ENCODE results near the gene SOX1. TPM values are rescaled to one million over a fixed set of nuclear protein-coding genes. Genes with fewer than 3 reads are reported as not detected.

SOX1 gene
- total RNA-seq, 2 donors from 2014 or later: not detected

DNA sequence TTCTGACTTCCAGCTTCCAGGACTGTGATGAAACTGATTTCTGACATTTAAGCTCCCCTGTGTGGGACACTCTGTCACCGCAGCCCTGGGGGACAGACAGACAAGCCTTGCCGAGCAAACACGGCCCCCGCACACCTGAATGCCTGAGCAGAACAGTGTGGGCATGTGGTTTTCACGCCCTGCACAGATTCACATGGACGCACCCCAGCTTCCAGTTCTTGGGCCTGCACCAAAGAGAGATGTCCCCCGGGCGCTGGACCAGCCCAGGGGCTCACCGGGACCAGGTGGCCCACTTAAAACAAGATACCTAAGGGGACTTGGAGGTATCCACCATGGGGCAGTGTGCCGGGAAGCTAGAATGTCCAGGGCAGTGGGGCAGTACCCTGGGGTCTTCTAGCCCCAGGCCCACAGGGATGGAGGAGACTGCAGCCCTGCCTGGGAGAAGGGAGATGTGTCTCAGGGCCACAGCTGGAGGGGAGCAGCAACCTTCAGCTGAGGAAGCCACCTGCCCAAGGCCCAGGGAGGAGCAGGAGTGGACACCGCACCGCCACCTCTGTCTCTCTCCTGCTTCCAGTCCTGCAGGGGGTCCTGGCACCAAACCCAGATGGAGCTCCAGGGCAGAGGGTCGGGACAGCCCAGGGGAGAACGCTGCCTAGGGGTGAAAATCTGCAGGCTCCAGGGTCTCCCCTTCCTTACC, 50.5 kb downstream of the SOX1 start:
- Histone ChIP-seq H3K9me3 (no peaks in the 10 kb centered on the region), H3K36me3 (replicated peaks in 1 of 2; ENCODE audit: insufficient read depth in 1 of 2, low read depth in 2 of 2) (no peaks in the 10 kb centered on the region), H3K27ac (no peak overlapping the region), H3K4me3 (no peak overlapping the region), H3K27me3 (no peaks in the 10 kb centered on the region), H3K4me1 (no peaks in the 10 kb centered on the region)
- TF ChIP-seq POLR2A (IDR thresholded peaks at IDR 0.05): no peak
- DNase-seq (no peak), ATAC-seq (no peak)
- intact Hi-C loops (cut with DNase I): no loop called here
- WGBS, 2 donors: 56 to 70% methylated on average over 8 to 14 of the region's 14 CpGs

DNA sequence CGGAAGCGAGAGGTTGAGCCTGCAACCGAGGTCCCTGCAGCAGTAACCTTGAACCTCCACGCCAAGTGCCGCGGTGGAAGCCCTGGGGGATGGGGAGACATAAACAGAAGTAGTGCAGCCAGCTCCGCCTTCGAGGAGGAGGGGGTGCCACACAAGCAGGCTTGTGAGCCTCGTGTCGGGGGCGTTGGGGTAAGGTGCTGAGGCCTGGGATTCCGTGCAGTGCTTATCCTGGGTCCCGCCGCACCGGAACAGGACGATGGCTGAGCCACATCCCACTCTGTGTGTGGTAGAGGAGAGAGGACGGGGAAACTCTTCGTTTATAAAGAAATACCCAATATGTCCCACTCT, 51.0 kb downstream of the SOX1 start:
- no peak for ATAC-seq
- Histone ChIP-seq H3K27ac (no peak overlapping the region), H3K4me3 (no peak overlapping the region), H3K4me1 (no peaks in the 10 kb centered on the region), H3K9me3 (no peaks in the 10 kb centered on the region), H3K36me3 (replicated peaks in 1 of 2; ENCODE audit: insufficient read depth in 1 of 2, low read depth in 2 of 2) (no peaks in the 10 kb centered on the region), H3K27me3 (no peaks in the 10 kb centered on the region)
- no peak for DNase-seq
- no peak for TF ChIP-seq POLR2A (IDR thresholded peaks at IDR 0.05)
- no peak for TF ChIP-seq CTCF (IDR thresholded peaks at IDR 0.05)
- intact Hi-C loops (cut with DNase I): no loop called here
- WGBS, 2 donors: 42 to 43% methylated on average over 12 to 18 of the region's 18 CpGs

GRCh38 chr13:112118451-112119064, 51.6 kb downstream of the SOX1 start:
- no peak for TF ChIP-seq CTCF (IDR thresholded peaks at IDR 0.05)
- TF ChIP-seq POLR2A (IDR thresholded peaks at IDR 0.05): no peak
- DNase-seq: no peak

DNA sequence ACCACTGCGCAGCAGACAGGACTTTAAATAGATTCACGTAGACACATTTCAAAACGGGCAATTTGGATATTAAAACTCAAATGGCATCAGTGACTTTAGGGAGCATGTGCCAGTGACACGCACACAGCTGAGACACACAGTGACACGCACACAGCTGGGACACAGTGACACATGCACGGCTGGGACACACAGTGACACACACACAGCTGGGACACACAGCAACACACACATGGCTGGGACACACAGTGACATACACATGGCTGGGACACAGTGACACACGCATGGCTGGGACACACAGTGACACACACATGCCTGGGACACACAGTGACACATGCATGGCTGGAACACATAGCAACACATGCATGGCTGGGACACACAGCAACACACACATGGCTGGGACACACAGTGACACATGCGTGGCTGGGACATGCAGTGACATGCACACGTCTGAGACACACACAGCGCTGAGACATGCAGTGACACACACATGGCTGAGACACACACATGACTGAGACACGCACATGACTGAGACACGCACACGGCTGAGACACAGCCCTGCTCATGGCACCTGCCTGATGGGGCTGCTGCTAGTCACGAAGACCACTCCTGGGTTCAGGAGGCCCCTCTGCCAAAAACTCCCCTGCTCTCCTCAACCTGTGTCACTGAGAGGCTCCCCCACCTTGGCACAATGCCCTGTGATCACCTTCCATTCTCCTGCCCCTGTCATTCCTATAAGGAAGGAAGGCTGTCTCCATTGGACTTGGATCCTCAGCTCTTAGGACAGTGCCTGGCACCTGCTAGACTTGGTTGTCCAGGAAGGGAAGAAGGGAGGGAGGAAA, 52.5 kb downstream of the SOX1 start:
- ATAC-seq: no peak
- H3K4me3 ChIP-seq: no peak overlapping the region
- no peaks in the 10 kb centered on the region for H3K4me1 ChIP-seq
- no peaks in the 10 kb centered on the region for H3K9me3 ChIP-seq
- no peak for DNase-seq
- WGBS, 2 donors: 69% methylated on average over 8 to 14 of the region's 14 CpGs
- H3K36me3 ChIP-seq (replicated peaks in 1 of 2; ENCODE audit: insufficient read depth in 1 of 2, low read depth in 2 of 2): no peaks in the 10 kb centered on the region
- TF ChIP-seq CTCF (IDR thresholded peaks at IDR 0.05): no peak
- intact Hi-C loops (cut with DNase I): no loop called here
- H3K27ac ChIP-seq: no peak overlapping the region
- no peaks in the 10 kb centered on the region for H3K27me3 ChIP-seq

More at GRCh38 chr13:112118451-112119064, 51.6 kb downstream of the SOX1 start:
- H3K4me1 ChIP-seq: no peaks in the 10 kb centered on the region
- no peaks in the 10 kb centered on the region for H3K36me3 ChIP-seq (replicated peaks in 1 of 2; ENCODE audit: insufficient read depth in 1 of 2, low read depth in 2 of 2)
- whole genome bisulfite sequencing, 2 donors: 52 to 57% methylated on average over 13 to 23 of the region's 23 CpGs
- no peak overlapping the region for H3K4me3 ChIP-seq
- H3K27ac ChIP-seq: no peak overlapping the region
- no peak for ATAC-seq
- no peaks in the 10 kb centered on the region for H3K27me3 ChIP-seq
- no peaks in the 10 kb centered on the region for H3K9me3 ChIP-seq
- intact Hi-C loops (cut with DNase I): no loop called here

GRCh38 chr13:112120031-112120373, 53.1 kb downstream of the SOX1 start:
- H3K4me3 ChIP-seq: no peak overlapping the region
- no peak overlapping the region for H3K27ac ChIP-seq
- no peaks in the 10 kb centered on the region for H3K4me1 ChIP-seq
- intact Hi-C loops (cut with DNase I): no loop called here
- DNase-seq: no peak
- 35 to 36% methylated on average over 5 of the region's 5 CpGs for WGBS, 2 donors
- H3K27me3 ChIP-seq: no peaks in the 10 kb centered on the region
- no peak for TF ChIP-seq POLR2A (IDR thresholded peaks at IDR 0.05)
- no peaks in the 10 kb centered on the region for H3K9me3 ChIP-seq
- ATAC-seq: no peak
- H3K36me3 ChIP-seq (replicated peaks in 1 of 2; ENCODE audit: insufficient read depth in 1 of 2, low read depth in 2 of 2): no peaks in the 10 kb centered on the region

Small RNAs within 50 kb of the gene (small RNA-seq; reads per million reads assigned to genes)
- gene RF00287: not detected

Measured in body of pancreas (tissue), 4 donors.